GM12878 (cell line): ENCODE data around the gene CTSW. TPM values are rescaled to one million over a fixed set of nuclear protein-coding genes. Genes with fewer than 3 reads are reported as not detected.

Source experiments
- ATAC-seq: fragments of 200-7000 bp; cut with Tn5 transposase; 3 replicates; pipeline ENCODE4 v1.9.1; 2020; ENCODE audit warnings: mild to moderate bottlenecking, moderate library complexity
- BruUV-seq: library from RNA; stranded (reverse); fragments of 400-500 nt; replicated peaks from 2 replicates; lab custom pipeline; 2021; lab: Mats Ljungman, UMichigan
- CTCF ChIA-PET: fragments of 300-600 bp; sonication (Branson Sonifier 250); formaldehyde crosslinking; extraction: SDS; loops from one replicate; lab custom pipeline; 2021; ENCODE audit warnings: inconsistent platforms; lab: Yijun Ruan, JAX
- POLR2A ChIA-PET: fragments of 350-600 bp; formaldehyde crosslinking; extraction: SDS; loops from one replicate; lab custom pipeline; 2021; ENCODE audit warnings: inconsistent platforms; lab: Charles Lee
- RAD21 ChIA-PET: fragments of 300-600 bp; sonication (Branson Sonifier 250); formaldehyde crosslinking; loops from one replicate; lab custom pipeline; 2023; ENCODE audit warnings: antibody characterized with exemption; ENCODE audit not compliant: unreplicated experiment; lab: Charles Lee
- SMC1A ChIA-PET: fragments of 300-600 bp; sonication (Branson Sonifier 250); formaldehyde crosslinking; loops from one replicate; lab custom pipeline; 2023; ENCODE audit not compliant: unreplicated experiment, uncharacterized antibody; lab: Charles Lee
- DNase-seq: peaks from one replicate; pipeline ENCODE4 v3.0.0-alpha.2; 2011; ENCODE audit warnings: low read depth, low spot score
- FAIRE-seq: peaks from 3 replicates; lab custom pipeline; 2011; peaks lifted over from hg19 to GRCh38; lab: Jason Lieb, UNC
- H2AFZ ChIP-seq: 2 replicates; pipeline ENCODE4 v1.6.0; 2011; ENCODE audit warnings: low read depth, low read length, control low read depth; ENCODE audit not compliant: control insufficient read depth
- H3K27ac ChIP-seq: 2 replicates; pipeline ENCODE4 v1.5.1; 2011; ENCODE audit warnings: control low read depth; ENCODE audit not compliant: control insufficient read depth, insufficient read depth
- H3K27me3 ChIP-seq, 2 experiments: replicated peaks in 1 of 2; 2 replicates each; pipeline versions ENCODE4 v1.6.0 to v1.6.1; 2011; ENCODE audit warnings: low read length in 1 of 2; ENCODE audit not compliant: control insufficient read depth in 2 of 2, insufficient read depth in 2 of 2
- H3K36me3 ChIP-seq, 2 experiments: 2 replicates each; pipeline ENCODE4 v1.5.1; 2011; ENCODE audit warnings: low read length in 1 of 2; ENCODE audit not compliant: control insufficient read depth in 2 of 2, insufficient read depth in 2 of 2
- H3K4me1 ChIP-seq: 2 replicates; pipeline ENCODE4 v1.6.1; 2011; ENCODE audit warnings: mild to moderate bottlenecking, low read length, moderate library complexity, mixed read lengths; ENCODE audit not compliant: control insufficient read depth, insufficient read depth
- H3K4me2 ChIP-seq: 2 replicates; pipeline ENCODE4 v1.6.0; 2011; ENCODE audit warnings: control low read depth; ENCODE audit not compliant: control insufficient read depth, insufficient read depth
- H3K4me3 ChIP-seq: fragments of 200-600 bp; sonication (generic); 2 replicates; pipeline ENCODE4 v1.5.1; 2016
- H3K79me2 ChIP-seq: 2 replicates; pipeline ENCODE4 v1.6.0; 2011; ENCODE audit warnings: low read length; ENCODE audit not compliant: control insufficient read depth, insufficient read depth
- H3K9ac ChIP-seq: 2 replicates; pipeline ENCODE4 v1.8.0; 2011; ENCODE audit warnings: low read length, control low read depth, mixed read lengths; ENCODE audit not compliant: control insufficient read depth, insufficient read depth
- H3K9me3 ChIP-seq: replicated peaks from 3 replicates; pipeline ENCODE4 v1.5.1; 2011; ENCODE audit warnings: mild to moderate bottlenecking, low read length; ENCODE audit not compliant: control insufficient read depth, insufficient read depth
- H4K20me1 ChIP-seq: 2 replicates; pipeline ENCODE4 v1.6.0; 2011; ENCODE audit not compliant: control insufficient read depth, insufficient read depth
- CREB1 ChIP-seq: IDR thresholded peaks from 2 replicates; pipeline ENCODE4 v1.6.1; 2012; ENCODE audit warnings: low read depth, mild to moderate bottlenecking, inconsistent platforms
- POLR2A ChIP-seq: IDR thresholded peaks from 2 replicates; pipeline ENCODE4 v1.6.1; 2011; ENCODE audit warnings: low read depth, mild to moderate bottlenecking, low read length
- POLR2AphosphoS5 ChIP-seq: IDR thresholded peaks from 2 replicates; pipeline ENCODE4 v1.6.1; 2011; ENCODE audit warnings: mild to moderate bottlenecking, low read length, inconsistent platforms
- ZBTB11 ChIP-seq: fragments of 450-650 bp; formaldehyde crosslinking; IDR thresholded peaks from 2 replicates; pipeline ENCODE4 v1.5.0; 2022; ENCODE audit warnings: mild to moderate bottlenecking, missing genetic modification characterization
- ZBTB4 ChIP-seq: fragments of 450-650 bp; formaldehyde crosslinking; IDR thresholded peaks from 2 replicates; pipeline ENCODE4 v1.4.0; 2022; ENCODE audit warnings: mild to moderate bottlenecking, moderate library complexity
- ZNF217 ChIP-seq: fragments of 450-650 bp; IDR thresholded peaks from 2 replicates; pipeline ENCODE4 v1.6.1; 2017; ENCODE audit warnings: antibody characterized with exemption, mild to moderate bottlenecking
- WGBS: methylation state at CpG from one replicate; pipeline ENCODE4 v1.1.6; 2016; ENCODE audit warnings: low lambda C conversion rate; ENCODE audit not compliant: insufficient replicate concordance, insufficient coverage; ENCODE audit errors: missing lambda C conversion rate; 5-methylcytosine and 5-hydroxymethylcytosine counted together
- in situ Hi-C: fragments of 300-500 bp; cut with MboI; formaldehyde crosslinking; loops from 9 replicates; pipeline ENCODE4 v1.14.3; 2018; ENCODE audit warnings: mixed read lengths
- intact Hi-C: fragments of 100-400 bp; cut with micrococcal nuclease; formaldehyde crosslinking; loops from one replicate; pipeline ENCODE4 v1.14.2; 2022; ENCODE audit not compliant: unreplicated experiment
- polyA plus RNA-seq, 11 experiments: library from polyadenylated mRNA; depleted of rRNA in 4 of 11; unstranded in 6 of 11; stranded (reverse) in 5 of 11; fragments of >200 nt; fragmentation: Nextera tagmentation in 4 of 11; fragmentation: Illumina TruSeq in 1 of 11; extraction: Ambion mirVana in 4 of 11; extraction: Trizol in 1 of 11; gene quantifications; 1 replicate in 1 of 11; 2 replicates in 10 of 11; pipeline versions ENCODE4 v1.2.1 to v1.2.3, GENCODE V29; 2011 to 2016; ENCODE audit warnings: inconsistent platforms in 2 of 11, missing spikeins in 2 of 11, low read depth in 1 of 11
- total RNA-seq, 4 experiments: library from RNA; depleted of rRNA in 3 of 4; stranded (reverse); fragments of >200 nt in 3 of 4; fragmentation: Illumina TruSeq in 1 of 4; extraction: Trizol in 1 of 4; gene quantifications; 2 replicates each; pipeline versions ENCODE4 v1.2.1 to v1.2.3, GENCODE V29; 2013 to 2021
- TF ChIP-seq, protein P1 (sequence below): IDR thresholded peaks from 2 replicates; pipeline ENCODE4 v1.6.1; 2012; ENCODE audit warnings: low read length, inconsistent platforms

Gene CTSW
- total and polyA plus RNA-seq, 10 of the 15 experiments (the other 5 are each of a cell fraction or from before 2014, with no cell fraction given): 0.53 to 12.0 (median 1.7) TPM

- ChIA-PET POLR2A (no interaction called here), CTCF (no interaction called here)
- in situ Hi-C loops: loop anchor here (25.0 kb wide), 1 partner anchor 1619 kb away; the partner anchor contains the start of genes DNAJC4, FKBP2, NUDT22 and PPP1R14B
- WGBS: 83% methylated on average over 15 of the region's 15 CpGs
- peaks cover 50% of the 10 kb centered on the region for H3K79me2 ChIP-seq
- TF ChIP-seq ZNF217: no peak
- TF ChIP-seq ZBTB4 (CRISPR knock-in tag): no peak
- peak; percentile 55 for TF ChIP-seq POLR2A
- TF ChIP-seq, protein P1, sequence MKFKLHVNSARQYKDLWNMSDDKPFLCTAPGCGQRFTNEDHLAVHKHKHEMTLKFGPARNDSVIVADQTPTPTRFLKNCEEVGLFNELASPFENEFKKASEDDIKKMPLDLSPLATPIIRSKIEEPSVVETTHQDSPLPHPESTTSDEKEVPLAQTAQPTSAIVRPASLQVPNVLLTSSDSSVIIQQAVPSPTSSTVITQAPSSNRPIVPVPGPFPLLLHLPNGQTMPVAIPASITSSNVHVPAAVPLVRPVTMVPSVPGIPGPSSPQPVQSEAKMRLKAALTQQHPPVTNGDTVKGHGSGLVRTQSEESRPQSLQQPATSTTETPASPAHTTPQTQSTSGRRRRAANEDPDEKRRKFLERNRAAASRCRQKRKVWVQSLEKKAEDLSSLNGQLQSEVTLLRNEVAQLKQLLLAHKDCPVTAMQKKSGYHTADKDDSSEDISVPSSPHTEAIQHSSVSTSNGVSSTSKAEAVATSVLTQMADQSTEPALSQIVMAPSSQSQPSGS: no peak
- peak; percentile 22; the same call in 1 of the 2 replicates for TF ChIP-seq POLR2AphosphoS5
- TF ChIP-seq ZBTB11 (CRISPR knock-in tag): no peak
- TF ChIP-seq CREB1: no peak
- TF ChIP-seq, all 136 proteins: peak for 2
- H3K27ac ChIP-seq: no peak overlapping the region
- H3K9me3 ChIP-seq: peaks cover 2% of the 10 kb centered on the region; the same call in 2 of the 3 replicates
- ATAC-seq: no peak
- no peak for DNase-seq
- H3K9ac ChIP-seq: peak overlapping the region; percentile 92
- H3K36me3 ChIP-seq: peaks cover 32 to 41% of the 10 kb centered on the region in 2 experiments; a peak in 3 of 4 replicates
- H3K4me2 ChIP-seq: peak overlapping the region; percentile 94
- peaks cover 10% of the 10 kb centered on the region for H3K4me1 ChIP-seq
- peak overlapping the region; percentile 93 for H3K4me3 ChIP-seq
- H4K20me1 ChIP-seq: peaks cover 24% of the 10 kb centered on the region
- H2AFZ ChIP-seq: no peak overlapping the region
- ChIA-PET SMC1A (no interaction called here), RAD21 (no interaction called here)
- intact Hi-C loops: loop anchor here (5.0 kb wide), 1 partner anchor 196 kb away; the partner anchor contains the start of gene SF3B2
- FAIRE-seq: no peak
- no TSS peak for BruUV-seq
- H3K27me3 ChIP-seq: no peaks in the 10 kb centered on the region
Observed at GRCh38 chr11:65855927-65856363, 23.7 kb upstream of the CTSW start.
